ENCODE measurements around the gene CPA5.
"Not testable (repeated sequence)": the region's sequence is repeated elsewhere in the genome, so short reads cannot be mapped to it uniquely, and the experiment has no call there.

The CPA5 gene

GRCh38 chr7:130344271-130344866, at the start of gene CPA5:
Gene CPA5, plus strand, starts transcription at chr7:130344816. Its CDS starts 1,670 bp downstream, at chr7:130346486.
- DNase-seq (ENCODE audit: low read depth in 3 of 3) = no peak

- no peak for DNase-seq (ENCODE audit: low read depth in 3 of 3)
These were observed 48.2 kb upstream of the CPA5 start for GRCh38 chr7:130296221-130296951.

GRCh38 chr7:130297628-130298543, 46.7 kb upstream of the CPA5 start:
- DNase-seq (ENCODE audit: low read depth in 3 of 3) = no peak

GRCh38 chr7:130298544-130299326, 45.9 kb upstream of the CPA5 start:
- no peak for DNase-seq (ENCODE audit: low read depth in 3 of 3)

- no peak for DNase-seq (ENCODE audit: low read depth in 3 of 3)
These were observed 44.8 kb upstream of the CPA5 start for GRCh38 chr7:130299866-130300265.

GRCh38 chr7:130301501-130302020, 43.1 kb upstream of the CPA5 start:
- no peak for DNase-seq (ENCODE audit: low read depth in 3 of 3)

GRCh38 chr7:130302649-130303048, 42.0 kb upstream of the CPA5 start:
- DNase-seq (ENCODE audit: low read depth in 3 of 3) = no peak

GRCh38 chr7:130303127-130303526, 41.5 kb upstream of the CPA5 start:
- DNase-seq (ENCODE audit: low read depth in 3 of 3) = no peak

GRCh38 chr7:130303551-130303950, 41.1 kb upstream of the CPA5 start:
- DNase-seq (ENCODE audit: low read depth in 3 of 3) = no peak

- DNase-seq (ENCODE audit: low read depth in 3 of 3) = no peak
These were observed 40.6 kb upstream of the CPA5 start for GRCh38 chr7:130303982-130304381.

GRCh38 chr7:130304878-130305277, 39.7 kb upstream of the CPA5 start:
- DNase-seq (ENCODE audit: low read depth in 3 of 3) = no peak

- DNase-seq (ENCODE audit: low read depth in 3 of 3) = no peak
These were observed 39.1 kb upstream of the CPA5 start for GRCh38 chr7:130305433-130306042.

GRCh38 chr7:130309986-130310385, 34.6 kb upstream of the CPA5 start:
- DNase-seq (ENCODE audit: low read depth in 3 of 3) = no peak

- no peak for DNase-seq (ENCODE audit: low read depth in 3 of 3)
These were observed 30.3 kb upstream of the CPA5 start for GRCh38 chr7:130314305-130314704.

- DNase-seq (ENCODE audit: low read depth in 3 of 3) = no peak
These were observed 25.1 kb upstream of the CPA5 start for GRCh38 chr7:130319541-130319940.

- DNase-seq (ENCODE audit: low read depth in 3 of 3) = not testable (repeated sequence)
These were observed 22.9 kb upstream of the CPA5 start for GRCh38 chr7:130321542-130322229.

GRCh38 chr7:130322615-130323014, 22.0 kb upstream of the CPA5 start:
- no peak for DNase-seq (ENCODE audit: low read depth in 3 of 3)

- no peak for DNase-seq (ENCODE audit: low read depth in 3 of 3)
These were observed 20.2 kb upstream of the CPA5 start for GRCh38 chr7:130324306-130324943.

GRCh38 chr7:130329681-130330080, 14.9 kb upstream of the CPA5 start:
- no peak for DNase-seq (ENCODE audit: low read depth in 3 of 3)
